Measurements from ENCODE around the gene DNAJB12.
"Not testable (repeated sequence)": the region's sequence is repeated elsewhere in the genome, so short reads cannot be mapped to it uniquely, and the experiment has no call there.

DNAJB12 gene

DNA sequence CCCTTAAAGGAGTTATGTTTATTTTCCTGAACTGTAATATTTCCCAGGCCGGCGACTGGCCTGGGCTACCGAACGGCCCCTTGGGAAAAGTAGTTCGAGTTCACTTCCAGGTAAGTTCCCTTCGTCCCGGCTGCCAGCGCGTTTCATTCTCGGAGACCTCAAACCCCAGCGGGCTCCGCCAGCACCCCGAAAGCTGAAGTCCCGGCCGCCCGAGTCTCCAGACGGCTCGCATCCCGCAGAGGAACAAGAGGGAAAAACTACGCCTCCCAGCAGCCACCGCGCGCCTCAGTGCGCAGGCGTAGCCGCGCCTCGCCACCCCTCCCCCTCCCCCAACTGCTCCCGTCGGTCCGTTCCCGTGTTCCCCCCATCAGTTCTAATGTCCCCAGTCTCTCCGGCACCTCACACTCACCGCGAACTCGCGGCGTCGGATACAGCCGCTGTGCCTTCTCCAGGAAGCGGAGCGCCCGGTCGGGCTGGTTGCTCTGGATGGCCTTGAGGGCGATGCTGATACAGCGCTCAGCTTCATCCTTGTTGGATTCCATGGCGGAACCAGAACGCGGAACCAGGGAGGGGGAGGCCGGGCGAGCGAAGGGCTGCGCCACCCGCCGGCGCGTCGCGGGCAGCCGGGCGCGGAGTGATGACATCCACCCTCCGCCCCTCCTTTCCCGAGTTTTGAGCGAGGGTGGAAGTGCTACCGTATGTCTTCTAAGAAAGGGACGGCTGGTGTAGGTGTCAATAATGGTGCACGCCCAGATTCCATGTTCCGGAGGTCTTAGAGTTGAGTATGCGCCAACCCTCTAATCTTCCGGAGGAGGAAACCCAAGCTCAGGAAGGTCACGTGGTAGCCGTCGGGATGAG, at the start of gene DNAJB12:
Gene DNAJB12, minus strand, starts transcription at position 564 of the 858 bp plus-strand sequence. Its CDS starts 22 bp downstream, at position 542.
- peak; percentile 80 to 84 for DNase-seq

DNA sequence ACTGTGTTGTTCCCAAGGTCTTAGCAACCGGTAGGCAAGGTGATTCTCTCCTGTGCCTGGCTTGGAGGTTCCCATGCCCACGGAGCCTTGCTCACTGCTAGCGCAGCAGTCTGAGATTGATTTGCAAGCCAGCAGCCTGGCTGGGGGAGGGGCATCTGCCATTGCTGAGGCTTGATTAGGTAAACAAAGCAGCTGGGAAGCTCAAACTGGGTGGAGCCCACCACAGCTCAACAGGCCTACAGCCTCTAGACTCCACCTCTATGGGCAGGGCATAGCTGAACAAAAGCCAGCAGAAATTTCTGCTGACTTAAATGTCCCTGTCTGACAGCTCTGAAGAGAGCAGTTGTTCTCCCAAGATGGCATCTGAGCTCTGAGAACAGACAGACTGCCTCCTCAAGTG, 40.9 kb upstream of the DNAJB12 start:
- DNase-seq: not testable (repeated sequence)

DNA sequence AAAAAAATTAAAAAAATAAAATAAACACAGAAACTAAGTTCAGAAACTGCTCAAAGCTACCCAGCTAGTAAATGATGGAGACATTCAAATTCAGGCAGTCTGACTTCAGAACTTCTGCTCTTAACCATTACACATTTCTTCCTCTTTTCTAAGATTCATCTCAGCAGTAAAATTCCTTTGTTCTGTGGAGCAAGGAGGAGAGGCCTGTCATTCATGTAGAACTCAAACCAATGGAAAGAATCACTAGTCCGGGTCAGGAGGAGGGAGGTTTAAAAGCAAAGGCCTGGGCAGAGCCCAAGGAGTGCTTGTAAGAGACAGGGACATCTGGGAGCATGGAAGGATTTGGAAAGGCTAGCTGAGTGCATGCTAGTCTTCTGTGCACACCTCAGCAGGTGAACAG, 37.9 kb upstream of the DNAJB12 start:
- no peak for DNase-seq

DNA sequence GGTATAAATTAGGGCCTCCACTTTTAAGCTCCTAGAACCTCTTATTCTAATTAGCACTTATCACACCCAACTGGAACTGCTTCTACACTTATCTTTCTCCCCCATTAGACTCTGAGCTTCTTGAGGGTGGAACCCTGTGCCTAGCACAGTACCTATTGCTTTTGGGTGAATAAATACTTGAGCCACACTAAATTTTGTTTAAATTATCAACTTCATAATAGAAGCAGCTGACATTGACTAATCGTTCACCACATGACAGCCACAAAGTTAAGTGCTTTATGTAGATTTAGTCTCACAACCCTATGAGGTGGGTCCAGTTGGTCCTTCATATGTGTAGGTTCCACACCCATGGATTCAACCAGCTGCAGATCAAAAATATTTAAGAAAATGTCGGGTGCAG, 36.0 kb upstream of the DNAJB12 start:
- DNase-seq: no peak

DNA sequence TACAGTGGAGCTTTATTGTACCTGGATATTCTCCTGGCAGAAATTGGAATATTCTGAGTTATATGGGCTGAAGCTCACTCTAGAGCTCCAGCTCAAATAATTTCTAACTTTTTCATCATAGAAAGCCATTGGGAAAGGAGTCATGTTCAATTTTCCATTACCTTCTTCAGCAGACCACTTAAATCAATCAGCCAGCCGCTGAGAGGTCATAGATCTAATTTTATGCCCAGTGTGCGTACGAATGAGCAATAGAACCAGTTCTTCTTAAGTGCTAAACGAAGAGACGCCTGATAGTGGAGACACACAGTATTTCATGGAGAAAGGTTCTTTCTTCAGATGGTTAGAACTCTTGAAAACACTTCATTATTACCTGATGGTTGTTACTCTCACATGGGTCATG, 35.0 kb upstream of the DNAJB12 start:
- DNase-seq: no peak

DNA sequence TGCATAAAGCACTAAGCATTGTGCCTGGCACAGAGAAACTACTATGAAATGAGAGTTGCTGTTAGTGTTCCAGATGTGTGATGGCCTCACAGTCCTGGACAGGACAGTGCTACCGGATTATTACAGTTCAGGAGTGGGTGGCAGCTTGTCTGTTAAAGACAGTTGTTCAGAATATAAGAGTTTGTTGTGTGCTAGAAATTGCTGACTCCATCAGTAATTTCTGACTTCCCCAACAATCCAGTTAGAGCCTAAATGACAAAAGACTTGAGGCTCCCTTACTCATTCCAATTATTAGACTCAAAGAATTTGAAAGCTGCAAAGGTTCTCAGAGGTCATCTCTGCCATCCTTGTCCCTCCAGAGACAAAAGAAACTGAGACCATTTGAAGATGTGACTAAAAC, 34.3 kb upstream of the DNAJB12 start:
- DNase-seq: no peak

DNA sequence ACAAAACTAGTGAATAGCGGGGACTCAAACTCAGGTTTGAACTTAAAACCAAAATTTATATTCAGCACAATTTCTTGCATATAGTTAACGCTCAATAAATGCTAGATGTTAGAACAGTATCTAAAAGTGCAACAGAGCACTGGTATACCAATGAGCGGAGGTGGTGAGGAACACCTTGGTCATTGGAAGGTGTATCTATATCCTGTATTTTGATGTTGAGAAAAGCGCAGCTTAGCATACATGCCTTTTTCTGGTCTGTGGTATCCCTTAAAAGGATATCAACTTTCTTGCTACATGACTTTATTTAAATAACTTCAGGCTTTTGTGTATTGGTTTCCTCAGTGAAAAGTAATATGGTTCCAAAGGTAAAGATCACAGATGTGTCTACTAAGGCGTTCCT, 33.3 kb upstream of the DNAJB12 start:
- DNase-seq: no peak

DNA sequence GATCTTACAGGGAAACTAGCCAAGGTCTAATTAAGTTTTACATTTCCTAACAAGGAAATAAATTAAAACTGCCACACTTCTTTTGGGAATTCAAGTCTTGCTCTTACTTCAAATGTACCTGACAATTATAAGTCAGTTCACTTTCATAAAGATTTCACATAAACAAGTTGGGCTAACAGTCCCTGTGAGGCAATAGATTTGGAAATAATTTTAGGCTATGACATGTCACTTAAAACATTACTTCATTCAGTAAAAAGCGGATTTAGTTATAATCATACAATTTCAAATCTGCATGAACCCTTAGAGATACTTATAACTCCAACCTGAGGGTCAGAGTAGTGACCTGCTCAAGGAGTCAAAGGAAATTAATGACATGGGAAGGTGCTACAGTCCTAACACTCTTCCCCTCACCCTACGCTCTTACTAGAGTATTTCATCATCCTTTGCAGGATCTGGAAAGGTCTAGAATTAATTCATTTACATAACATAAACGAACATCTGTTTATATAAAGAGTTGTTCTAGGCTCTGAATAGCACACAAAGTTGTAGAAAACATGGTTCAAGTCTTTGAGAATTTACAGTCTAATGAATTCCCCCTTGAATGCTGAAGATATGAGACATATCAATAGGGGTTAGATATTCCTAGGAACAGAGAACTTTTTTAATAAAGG, 32.3 kb upstream of the DNAJB12 start:
- no peak for DNase-seq

DNA sequence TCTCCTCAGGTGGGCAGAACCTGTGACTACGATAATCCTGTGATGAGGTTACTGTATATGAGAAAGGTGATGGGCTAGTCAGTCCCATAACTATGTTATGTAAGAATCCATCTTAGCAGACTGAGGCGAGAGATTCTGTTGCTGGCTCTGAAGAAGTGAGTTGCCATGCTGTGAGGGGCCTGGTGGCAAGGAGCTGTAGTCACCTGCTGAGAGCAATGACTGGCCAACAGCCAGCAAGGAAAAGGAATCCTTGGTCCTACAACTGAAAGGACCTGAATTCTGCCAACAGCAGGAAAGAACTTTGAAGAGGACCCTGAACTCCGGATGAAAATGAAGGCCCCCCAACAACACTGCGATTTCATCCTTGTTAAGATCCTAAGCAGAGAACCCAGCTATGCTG, 31.0 kb upstream of the DNAJB12 start:
- no peak for DNase-seq

DNA sequence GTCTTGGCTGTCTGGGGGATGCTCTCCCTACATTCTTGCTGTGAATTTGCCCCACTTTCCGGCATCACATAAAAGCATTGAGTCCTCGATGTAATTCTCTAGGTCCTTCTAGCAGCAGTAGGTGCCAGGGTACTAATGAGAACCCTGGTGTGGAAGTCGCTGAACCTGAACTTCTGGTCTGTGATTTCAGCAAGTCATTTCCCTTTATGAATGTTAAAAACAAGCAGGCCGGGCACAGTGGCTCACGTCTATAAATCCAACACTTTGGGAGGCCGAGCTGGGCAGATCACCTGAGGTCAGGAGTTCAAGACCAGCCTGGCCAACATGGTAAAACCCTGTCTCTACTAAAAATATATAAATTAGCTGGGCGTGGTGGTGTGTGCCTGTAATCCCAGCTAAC, 30.3 kb upstream of the DNAJB12 start:
- not testable (repeated sequence) for DNase-seq

DNA sequence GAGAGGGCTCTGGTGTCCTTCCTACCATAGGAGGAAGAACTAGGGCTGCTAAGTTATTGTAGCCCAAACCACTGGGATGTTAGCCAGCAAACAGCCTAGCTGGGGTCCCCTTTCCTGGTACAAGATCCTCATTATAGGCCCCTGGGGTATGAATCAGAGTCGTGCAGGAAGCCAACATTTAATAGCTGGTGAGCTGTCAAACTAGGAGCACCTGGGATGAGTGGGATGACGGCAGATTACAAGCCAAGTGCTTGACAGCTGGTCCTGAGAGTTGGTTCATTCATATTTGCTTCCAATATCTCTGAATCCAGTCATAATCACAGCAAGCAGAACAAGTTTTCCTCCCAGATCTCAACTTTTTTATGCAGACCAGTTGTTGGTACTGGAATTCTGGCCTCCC, 25.1 kb upstream of the DNAJB12 start:
- no peak for DNase-seq

DNA sequence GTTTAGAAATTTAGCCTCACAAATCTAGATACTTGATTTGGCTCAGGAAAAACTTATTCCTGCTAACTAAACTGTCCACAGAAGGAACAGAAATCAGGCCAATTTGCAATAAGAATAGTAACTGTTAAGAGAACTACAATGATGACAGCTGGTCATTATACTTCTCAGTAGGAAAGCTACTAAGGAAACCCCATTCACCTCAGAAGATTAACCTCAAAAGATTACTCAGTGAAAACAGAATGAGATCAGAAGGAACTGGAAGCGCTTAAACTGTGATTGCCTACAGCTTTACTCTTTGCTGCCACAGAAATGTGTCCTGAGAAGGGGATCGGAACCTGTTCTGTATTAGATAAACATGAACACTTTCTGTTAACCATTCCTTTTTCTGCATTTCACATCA, 24.3 kb upstream of the DNAJB12 start:
- DNase-seq: no peak

DNA sequence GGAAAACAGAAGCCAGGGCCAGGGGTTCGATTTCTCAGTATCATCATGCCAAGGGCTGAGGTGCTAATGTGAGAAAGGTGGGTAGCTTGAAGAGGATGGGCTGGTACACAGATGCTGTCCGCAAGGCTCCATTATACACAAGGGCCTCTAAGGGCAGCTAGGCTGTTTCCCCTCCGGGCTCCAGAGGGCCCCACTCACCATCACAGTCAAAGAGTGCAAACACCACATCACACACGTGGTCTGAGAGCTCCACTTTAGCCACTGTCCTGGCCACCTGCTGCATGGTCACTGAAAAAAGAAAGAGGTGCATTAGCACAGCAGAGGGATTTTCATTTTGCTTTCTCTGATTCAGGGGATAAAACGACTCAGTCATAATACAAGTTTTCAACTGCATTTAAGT, 20.9 kb upstream of the DNAJB12 start:
- no peak for DNase-seq

DNA sequence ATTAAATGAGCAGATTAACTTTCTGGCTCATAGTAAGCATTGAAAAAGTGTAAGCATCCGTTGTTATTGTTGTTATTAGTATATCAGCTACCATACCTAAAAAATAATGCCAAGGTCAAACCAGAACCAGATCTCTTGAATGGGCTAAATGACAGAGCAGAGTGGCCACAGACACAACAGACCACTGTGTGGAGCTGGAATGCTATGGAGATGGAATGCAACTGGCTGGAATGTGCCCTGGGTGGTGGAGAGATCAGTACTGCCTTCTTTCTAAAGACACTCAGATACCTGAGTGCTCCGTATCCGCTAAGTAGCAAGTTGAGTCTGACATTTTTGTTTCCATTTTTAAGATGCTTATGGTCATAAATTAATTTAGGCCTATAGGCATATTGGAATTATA, 20.5 kb upstream of the DNAJB12 start:
- DNase-seq: no peak

DNA sequence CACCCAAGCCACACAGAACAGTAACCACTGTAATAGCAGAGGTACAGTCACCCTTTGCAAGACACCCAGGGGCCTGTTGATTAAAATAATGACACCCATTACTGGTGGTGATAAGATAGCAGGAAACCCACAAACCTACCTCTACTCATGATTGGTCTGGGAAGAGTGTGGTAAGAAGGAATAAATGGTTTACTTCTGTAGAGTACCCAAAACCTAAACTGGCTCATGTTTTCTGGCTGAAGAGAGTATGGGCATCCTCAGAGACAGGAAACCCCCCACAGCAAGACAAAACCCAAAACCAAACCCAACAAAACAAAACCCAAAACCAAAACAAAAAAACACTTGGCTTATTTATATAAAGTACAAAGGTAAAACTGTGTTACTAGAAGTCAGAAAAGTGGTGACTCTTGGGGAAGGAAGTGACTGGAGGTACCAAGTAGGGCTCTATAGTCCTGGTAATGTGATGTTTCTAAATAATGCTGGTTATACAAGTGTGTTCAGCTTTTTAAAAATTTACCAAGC, 15.5 kb upstream of the DNAJB12 start:
- no peak for DNase-seq

DNA sequence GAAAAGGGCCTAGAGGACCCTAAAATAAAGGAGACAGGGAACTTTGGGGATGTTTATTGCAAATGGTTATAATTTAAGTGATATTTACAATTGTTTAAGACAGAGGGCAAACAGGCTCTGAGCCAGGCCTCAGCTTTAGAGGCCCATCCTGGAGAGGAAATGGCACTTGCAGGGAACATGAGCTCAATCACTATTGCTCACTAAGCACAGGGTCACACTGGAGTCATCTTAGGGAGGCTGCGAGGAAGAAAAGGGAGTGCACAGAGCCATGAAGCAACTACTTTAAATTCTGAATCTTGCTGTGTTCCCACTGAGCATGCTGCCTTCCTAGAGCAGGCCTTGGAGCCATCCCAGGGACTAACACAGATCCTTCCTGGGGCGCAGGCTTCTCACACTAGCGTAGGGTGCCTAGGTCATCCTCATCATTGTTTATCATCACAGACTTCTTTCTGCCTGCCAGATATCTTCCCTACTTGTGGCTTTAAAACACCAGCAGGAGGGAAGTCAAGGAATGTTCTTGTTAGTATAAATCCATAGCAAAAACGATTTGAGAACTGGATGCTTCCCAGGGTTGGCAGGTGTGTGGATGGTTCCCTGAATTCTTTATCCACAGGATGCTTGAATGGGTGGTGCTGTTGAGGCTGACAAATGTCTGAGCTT, 12.7 kb upstream of the DNAJB12 start:
- no peak for DNase-seq

DNA sequence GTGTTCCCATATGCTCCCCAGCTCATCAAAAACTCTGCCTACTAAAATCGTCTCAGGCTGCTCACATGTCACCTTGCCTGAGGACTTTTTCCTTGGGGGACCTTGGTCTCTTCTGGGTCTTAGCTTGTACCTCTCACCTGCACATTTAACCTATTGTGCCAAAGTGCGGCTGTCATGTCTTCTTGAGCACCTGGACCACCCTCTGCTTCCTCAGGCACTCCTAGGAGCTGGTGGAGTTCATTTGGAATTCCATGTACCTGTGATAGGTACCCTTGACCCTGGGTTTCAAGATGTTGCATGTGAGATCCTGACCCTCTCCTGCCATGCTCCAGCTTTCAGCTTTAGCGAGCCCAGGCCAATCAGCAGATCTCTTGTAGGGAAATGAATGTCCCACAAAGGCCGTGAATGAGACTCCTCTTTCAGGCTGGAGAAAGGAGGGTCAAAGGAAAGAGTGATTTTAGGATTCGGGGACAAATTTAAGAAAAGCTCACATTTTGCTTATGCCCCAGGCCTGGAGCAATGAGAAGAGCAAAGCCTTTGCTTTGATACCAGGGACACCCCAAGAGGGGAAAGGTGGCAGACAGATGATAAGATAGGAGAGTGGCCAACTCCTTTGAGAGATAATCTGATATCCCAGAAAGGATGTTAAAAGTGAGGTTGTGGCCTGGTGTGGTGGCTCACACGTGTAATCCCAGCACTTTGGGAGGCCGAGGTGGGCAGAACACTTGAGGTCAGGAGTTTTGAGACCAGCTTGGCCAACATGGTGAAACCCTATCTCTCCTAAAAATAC, 10.6 kb upstream of the DNAJB12 start:
- DNase-seq: no peak

DNA sequence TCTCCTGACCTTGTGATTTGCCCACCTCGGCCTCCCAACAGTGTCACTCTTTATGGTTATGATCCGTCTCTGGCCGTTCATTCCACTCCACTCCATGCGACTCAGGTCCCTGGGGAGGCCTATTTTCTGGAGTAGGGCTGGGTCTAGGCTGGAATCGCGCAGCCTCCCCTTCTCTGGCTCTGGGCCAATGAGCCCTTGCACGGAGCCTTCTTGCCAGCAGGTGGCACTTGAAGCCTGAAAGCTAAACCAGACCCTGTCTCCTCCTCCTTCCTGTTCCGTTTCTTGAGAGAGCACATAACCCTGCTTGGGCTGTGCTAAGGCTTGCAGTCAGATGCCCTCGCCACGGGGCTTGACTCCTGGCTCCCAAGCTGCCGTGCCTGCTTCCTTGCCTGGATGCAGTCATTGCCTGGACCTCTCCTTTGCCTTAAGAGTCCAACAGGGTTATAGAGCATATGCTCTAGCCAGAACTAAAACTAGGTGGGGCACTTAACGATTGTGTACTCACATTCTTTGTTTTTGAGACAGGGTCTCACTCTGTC, 9.6 kb upstream of the DNAJB12 start:
- peak; percentile 1 to 53 for DNase-seq

DNA sequence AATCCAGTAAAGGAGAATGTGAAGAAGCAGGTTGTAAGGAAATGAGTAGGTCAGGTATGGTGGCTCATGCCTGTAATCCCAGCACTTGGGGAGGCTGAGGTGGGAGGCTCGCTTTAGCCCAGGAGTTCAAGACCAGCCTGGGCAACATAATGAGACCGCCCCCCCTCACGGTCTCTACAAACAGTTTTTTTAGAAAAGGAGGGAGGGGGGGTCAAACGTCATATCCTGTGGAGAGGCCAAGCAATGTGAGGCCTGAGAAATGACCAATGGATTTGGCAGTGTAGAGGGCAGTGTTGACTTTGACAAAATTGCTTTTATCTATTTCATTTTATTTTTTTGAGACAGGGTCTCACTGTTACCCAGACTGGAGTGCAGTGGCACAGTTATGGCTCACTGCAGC, 2.3 kb upstream of the DNAJB12 start:
- no peak for DNase-seq

DNA sequence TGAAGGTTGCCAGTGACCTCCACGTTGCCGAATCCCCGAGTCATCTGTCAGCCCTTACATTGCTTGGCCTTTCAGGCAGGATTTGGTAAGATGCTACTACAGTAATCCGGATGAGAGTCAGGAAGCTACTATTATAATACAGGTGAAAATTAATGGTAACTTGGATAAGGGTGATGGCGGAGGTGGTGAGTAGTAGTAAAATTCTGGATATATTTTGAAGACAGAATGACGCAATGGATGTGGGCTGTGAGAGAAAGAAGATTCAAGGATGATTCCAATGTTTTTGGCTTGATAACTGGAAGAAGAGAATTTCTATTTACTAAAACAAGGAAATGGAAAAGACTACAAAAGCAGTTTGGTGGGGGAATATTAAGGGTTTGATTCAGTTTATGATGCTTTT, 1.4 kb upstream of the DNAJB12 start:
- DNase-seq: no peak

DNA sequence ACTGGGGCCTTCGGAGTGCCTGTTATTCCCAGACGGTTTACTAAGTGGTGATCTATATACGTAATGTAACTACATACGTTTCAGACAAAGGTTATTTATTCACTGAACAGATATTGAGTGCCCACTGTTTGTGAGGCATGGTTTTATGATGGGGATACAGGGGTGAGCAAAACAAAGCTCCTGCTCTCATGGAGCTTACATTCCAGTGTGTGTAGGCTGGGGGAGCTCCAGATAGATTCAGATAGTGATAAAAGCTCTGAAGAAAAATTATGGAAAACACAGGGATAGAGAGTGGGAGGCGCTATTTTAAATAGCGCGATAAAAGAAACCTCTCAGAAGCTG, 466 bp upstream of the DNAJB12 start:
- DNase-seq: no peak

DNA sequence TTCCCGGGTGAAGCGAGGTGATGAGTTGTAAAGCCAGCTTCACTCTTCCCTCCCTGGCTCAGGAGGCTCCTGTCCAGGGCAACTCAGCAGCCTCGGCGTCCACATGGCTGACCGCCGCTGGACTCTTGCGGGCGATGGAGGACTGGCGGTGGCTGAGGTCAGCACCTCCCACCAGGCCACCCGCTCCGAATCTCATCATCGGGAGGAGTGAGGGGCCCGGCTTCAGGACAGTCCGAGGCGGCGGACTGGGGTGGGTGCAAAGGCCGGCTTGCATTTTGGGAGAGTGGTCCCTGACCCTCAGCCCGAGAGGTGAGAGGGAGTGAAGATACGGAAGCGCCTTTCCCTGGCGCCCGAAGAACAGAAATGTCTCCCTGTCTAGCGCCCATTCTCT, 759 bp downstream of the DNAJB12 start:
- DNase-seq: no peak

All from NCI-H1930 (cell line).